Activated CD4-positive, alpha-beta T cell treated with anti-CD3 and anti-CD28 coated beads, Interleukin-2, amount 10 ng/mL, durations not matched to agents 7 days and 5 days (primary cell): ENCODE measurements around the gene ERC1. TPM values are rescaled to one million over a fixed set of nuclear protein-coding genes. Genes with fewer than 3 reads are reported as not detected.

ENCODE experiments used
- CTCF ChIA-PET: fragments of 350-600 bp; sonication (Branson Sonifier 250); formaldehyde crosslinking; loops from one replicate; lab custom pipeline; 2021; ENCODE audit warnings: antibody characterized with exemption; lab: Charles Lee
- POLR2A ChIA-PET: fragments of 350-600 bp; sonication (Branson Sonifier 250); formaldehyde crosslinking; loops from one replicate; lab custom pipeline; 2021; ENCODE audit warnings: antibody characterized with exemption; lab: Charles Lee
- DNase-seq: peaks from one replicate; pipeline ENCODE4 v3.0.0-alpha.2; 2020
- H3K27ac Mint-ChIP-seq: one replicate; pipeline ENCODE4 v1.8.0; 2021; ENCODE audit warnings: mild to moderate bottlenecking, moderate library complexity, mixed read lengths
- H3K27me3 Mint-ChIP-seq: one replicate; pipeline ENCODE4 v1.8.0; 2021; ENCODE audit warnings: mixed read lengths
- H3K36me3 Mint-ChIP-seq: one replicate; pipeline ENCODE4 v1.8.0; 2021; ENCODE audit warnings: low read depth, mixed read lengths
- H3K4me1 Mint-ChIP-seq: one replicate; pipeline ENCODE4 v1.8.0; 2021; ENCODE audit warnings: mixed read lengths
- H3K4me3 Mint-ChIP-seq: one replicate; pipeline ENCODE4 v1.8.0; 2021; ENCODE audit warnings: mild to moderate bottlenecking, moderate library complexity, mixed read lengths
- H3K9me3 Mint-ChIP-seq: one replicate; pipeline ENCODE4 v1.8.0; 2021; ENCODE audit warnings: mixed read lengths
- total RNA-seq, 2 experiments: library from RNA; stranded (reverse); gene quantifications; one replicate each; pipeline ENCODE4 v1.2.3, GENCODE V29; 2021

The ERC1 gene
- total RNA-seq, 2 experiments from 2014 or later: 38.7 to 43.4 TPM

DNA sequence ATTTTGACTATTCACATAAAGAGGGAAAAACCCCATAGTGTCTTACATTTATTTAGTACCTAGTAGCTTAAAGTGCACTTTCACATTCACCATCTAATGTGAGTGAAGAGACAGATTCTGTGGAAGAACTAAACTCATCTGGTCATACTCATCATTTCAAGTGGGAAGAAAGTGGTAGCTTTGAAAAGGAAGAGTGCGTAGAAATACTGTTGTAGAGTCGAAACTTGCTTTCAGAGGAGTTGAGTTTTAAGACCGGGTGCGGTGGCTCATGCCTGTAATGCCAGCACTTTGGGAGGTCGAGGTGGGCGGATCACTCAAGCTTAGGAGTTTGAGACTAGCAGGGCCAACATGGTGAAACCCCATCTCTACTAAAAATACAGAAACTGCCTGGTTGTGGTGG lies 222.2 kb downstream of the ERC1 start:
- no peak for DNase-seq
- ChIA-PET POLR2A (no interaction called here), CTCF (interaction anchor here (0.6 to 0.8 kb wide), 2 partner anchors 55 to 95 kb away, joined by 3 read pairs; no protein-coding TSS in a partner anchor)
- Mint-ChIP-seq H3K27me3 (no peaks in the 10 kb centered on the region), H3K4me3 (no peak overlapping the region), H3K9me3 (no peaks in the 10 kb centered on the region), H3K36me3 (peaks cover 12% of the 10 kb centered on the region), H3K4me1 (peaks cover 4% of the 10 kb centered on the region), H3K27ac (no peak overlapping the region)

DNA sequence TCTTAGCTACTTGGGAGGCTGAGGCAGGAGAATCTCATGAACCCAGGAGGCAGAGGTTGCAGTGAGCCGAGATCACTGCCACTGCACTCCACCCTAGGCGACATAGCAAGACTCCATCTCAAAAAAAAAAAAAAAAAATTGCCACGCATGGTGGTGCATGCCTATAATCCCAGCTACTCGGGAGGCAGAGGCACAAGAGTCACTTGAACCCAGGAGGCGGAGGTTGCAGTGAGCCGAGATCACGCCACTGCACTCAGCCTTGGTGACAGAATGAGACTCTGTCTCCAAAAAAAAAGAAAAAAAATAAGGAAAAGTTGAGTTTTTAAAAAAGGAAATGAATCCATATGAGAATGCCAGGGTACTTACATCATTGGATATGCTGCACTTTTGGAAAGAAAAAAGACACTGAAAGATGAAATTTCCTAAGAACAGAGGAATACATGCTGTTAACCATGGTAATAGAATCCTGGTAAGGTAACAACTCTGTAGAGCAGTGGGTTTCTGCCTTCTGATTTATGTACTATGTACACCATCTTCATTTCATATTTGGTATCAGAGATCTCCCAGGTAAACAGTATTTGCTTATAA lies 222.7 kb downstream of the ERC1 start:
- Mint-ChIP-seq H3K9me3 (no peaks in the 10 kb centered on the region), H3K36me3 (peaks cover 10% of the 10 kb centered on the region), H3K4me3 (no peak overlapping the region), H3K27me3 (no peaks in the 10 kb centered on the region), H3K27ac (no peak overlapping the region), H3K4me1 (peaks cover 4% of the 10 kb centered on the region)
- POLR2A ChIA-PET: no interaction called here
- no peak for DNase-seq
- CTCF ChIA-PET: interaction anchor here (0.6 kb wide), 1 partner anchor 56 kb away, joined by 3 read pairs; no protein-coding TSS in a partner anchor

DNA sequence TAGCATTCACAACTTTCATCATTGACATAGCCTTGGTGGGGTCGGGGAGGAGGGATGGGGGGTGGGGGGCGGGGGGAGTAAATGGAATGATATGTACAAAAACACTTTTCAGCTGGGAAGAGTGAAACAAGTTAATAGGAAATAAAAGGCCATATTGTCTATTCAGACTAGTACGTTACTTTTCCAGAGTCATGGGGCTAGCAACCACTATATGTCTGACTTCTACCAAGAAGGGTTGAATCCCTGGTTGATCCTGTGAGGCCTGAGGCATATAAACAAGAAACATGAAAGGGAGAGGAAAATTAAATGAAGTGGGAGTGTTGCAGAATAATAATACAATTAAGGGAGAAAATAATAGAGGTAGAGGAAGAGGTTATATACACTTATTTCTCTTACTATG lies 225.5 kb downstream of the ERC1 start:
- Mint-ChIP-seq H3K36me3 (peaks cover 4% of the 10 kb centered on the region), H3K27me3 (no peaks in the 10 kb centered on the region), H3K9me3 (no peaks in the 10 kb centered on the region), H3K27ac (no peak overlapping the region), H3K4me3 (no peak overlapping the region), H3K4me1 (peaks cover 4% of the 10 kb centered on the region)
- ChIA-PET CTCF (interaction anchor here (0.6 to 1.0 kb wide), 2 partner anchors 9 to 34 kb away, joined by 3 read pairs; no protein-coding TSS in a partner anchor), POLR2A (no interaction called here)
- no peak for DNase-seq

DNA sequence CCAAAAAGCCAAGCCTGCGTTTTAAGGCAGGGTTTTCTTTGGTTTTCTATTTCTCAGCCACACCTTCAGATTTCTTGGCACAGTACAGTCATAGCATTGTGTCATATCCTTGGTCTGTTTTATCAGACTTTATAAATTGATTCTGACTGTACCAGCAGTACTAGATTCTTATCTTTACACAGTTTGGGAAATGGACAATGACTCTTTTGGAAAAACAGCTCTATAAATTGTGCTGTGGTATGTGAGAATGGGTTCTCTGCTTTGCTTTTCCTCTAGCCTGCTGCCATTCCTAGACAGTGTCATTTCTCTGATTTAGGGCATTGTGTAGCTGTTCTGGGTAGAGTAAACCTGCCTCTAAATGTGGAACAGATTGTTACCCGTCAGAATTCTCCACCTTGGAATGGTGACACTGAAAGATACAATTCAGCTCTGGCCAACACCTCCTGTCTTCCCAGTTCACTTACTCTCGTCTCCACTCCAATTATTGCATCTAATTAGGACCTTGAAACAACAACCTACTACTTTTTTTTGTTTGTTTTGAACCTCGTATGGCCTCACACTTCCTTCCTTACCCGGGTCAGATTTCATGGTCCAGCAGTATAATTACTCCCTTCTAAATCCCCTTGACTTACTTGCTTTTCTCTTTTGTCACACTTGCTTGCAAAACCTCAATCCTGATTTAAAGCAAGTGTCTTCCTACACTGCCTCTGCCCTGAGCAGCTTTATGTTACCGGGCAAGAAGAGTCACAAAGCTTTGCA lies 226.3 kb downstream of the ERC1 start:
- ChIA-PET CTCF (no interaction called here), POLR2A (interaction anchor here (0.6 to 0.7 kb wide), 2 partner anchors 18 to 112 kb away, joined by 3 to 10 read pairs; no protein-coding TSS in a partner anchor)
- no peak overlapping the region for H3K27ac Mint-ChIP-seq
- H3K4me3 Mint-ChIP-seq: no peak overlapping the region
- DNase-seq: no peak
- H3K36me3 Mint-ChIP-seq: peaks cover 4% of the 10 kb centered on the region
- H3K4me1 Mint-ChIP-seq: peaks cover under 1% of the 10 kb centered on the region
- H3K9me3 Mint-ChIP-seq: no peaks in the 10 kb centered on the region
- H3K27me3 Mint-ChIP-seq: no peaks in the 10 kb centered on the region

GRCh38 chr12:1218369-1218768 lies 227.3 kb downstream of the ERC1 start:
- H3K27ac Mint-ChIP-seq: no peak overlapping the region
- no peak for DNase-seq
- CTCF ChIA-PET: no interaction called here
- no peaks in the 10 kb centered on the region for H3K36me3 Mint-ChIP-seq
- POLR2A ChIA-PET: no interaction called here
- H3K27me3 Mint-ChIP-seq: no peaks in the 10 kb centered on the region
- H3K9me3 Mint-ChIP-seq: no peaks in the 10 kb centered on the region
- no peaks in the 10 kb centered on the region for H3K4me1 Mint-ChIP-seq
- H3K4me3 Mint-ChIP-seq: no peak overlapping the region

DNA sequence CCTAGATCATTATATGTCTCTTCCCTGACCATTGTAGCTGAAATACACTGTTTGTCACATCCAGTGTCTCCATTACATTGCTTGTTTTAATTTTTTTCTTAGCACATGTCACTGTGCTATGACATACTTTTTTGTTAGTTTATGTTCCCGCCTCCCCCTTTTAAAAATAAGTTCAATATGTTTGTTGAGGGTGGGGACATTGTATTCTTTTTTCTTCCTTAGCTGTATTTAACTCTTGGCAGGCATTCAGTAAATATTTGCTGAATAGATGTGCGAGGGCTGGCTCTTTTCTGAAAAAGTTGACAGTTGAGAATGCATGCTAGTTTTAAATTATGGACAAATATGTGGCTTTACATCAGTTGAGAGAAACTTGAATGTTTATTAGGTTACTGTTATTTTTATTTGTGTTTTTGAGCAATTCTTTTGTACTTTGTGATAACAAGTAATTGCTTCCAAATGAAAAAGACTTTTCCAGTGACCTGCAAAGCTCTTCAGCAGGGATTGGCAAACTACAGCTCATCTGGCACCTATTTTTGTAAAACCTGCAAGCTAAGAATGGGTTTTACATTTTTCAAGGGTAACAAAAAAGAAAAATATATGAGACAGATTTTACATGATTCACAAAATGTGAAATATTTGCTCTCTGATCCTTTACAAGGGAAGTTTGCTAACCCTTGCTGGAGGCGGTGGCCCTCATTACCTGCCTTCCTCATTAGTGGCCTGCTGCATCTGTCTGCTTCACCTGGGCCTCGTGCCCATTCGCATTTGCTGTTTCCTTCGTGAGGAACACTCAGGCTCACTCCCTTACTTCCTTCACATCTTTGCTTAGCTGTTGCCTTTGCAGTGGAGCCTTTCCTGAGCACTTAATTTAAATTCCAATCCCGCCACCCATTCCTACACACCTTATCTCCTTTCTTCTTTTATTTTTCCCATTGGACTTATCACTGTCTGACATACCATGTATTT lies 229.4 kb downstream of the ERC1 start:
- Mint-ChIP-seq H3K4me1 (no peaks in the 10 kb centered on the region), H3K36me3 (no peaks in the 10 kb centered on the region), H3K27ac (no peak overlapping the region), H3K4me3 (no peak overlapping the region), H3K27me3 (no peaks in the 10 kb centered on the region), H3K9me3 (no peaks in the 10 kb centered on the region)
- POLR2A ChIA-PET: no interaction called here
- DNase-seq: no peak
- CTCF ChIA-PET: interaction anchor here (1.5 kb wide), 1 partner anchor 10 kb away, joined by 3 read pairs; no protein-coding TSS in a partner anchor

GRCh38 chr12:1222858-1223639 lies 232.0 kb downstream of the ERC1 start:
- POLR2A ChIA-PET: no interaction called here
- CTCF ChIA-PET: no interaction called here
- no peak for DNase-seq
- Mint-ChIP-seq H3K4me1 (peaks cover 14% of the 10 kb centered on the region), H3K27ac (no peak overlapping the region), H3K4me3 (no peak overlapping the region), H3K9me3 (no peaks in the 10 kb centered on the region), H3K27me3 (no peaks in the 10 kb centered on the region), H3K36me3 (no peaks in the 10 kb centered on the region)

DNA sequence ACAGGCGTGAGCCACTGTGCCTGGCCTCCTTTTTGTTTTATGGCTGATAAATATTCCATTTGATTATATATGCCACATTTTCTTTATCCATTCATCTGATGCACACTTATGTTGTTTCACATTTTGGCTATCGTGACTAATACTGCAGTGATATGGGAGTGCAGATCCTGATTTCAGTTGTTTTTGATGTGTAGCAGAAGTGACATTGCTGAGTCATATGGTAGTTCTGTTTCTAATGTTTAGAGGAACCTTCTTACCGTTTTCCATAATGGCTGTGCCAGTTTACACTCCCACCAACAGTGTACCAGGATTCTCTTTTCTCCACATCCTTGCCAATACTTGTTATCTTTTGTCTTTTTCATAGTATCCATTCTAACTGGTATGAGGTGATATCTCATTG lies 235.9 kb downstream of the ERC1 start:
- Mint-ChIP-seq H3K27ac (no peak overlapping the region), H3K9me3 (peaks cover under 1% of the 10 kb centered on the region), H3K4me1 (peaks cover 14% of the 10 kb centered on the region), H3K27me3 (no peaks in the 10 kb centered on the region), H3K4me3 (no peak overlapping the region), H3K36me3 (peaks cover 12% of the 10 kb centered on the region)
- ChIA-PET POLR2A (no interaction called here), CTCF (no interaction called here)
- DNase-seq: no peak

GRCh38 chr12:1234073-1234472 lies 243.1 kb downstream of the ERC1 start:
- Mint-ChIP-seq H3K27ac (no peak overlapping the region), H3K4me3 (no peak overlapping the region), H3K36me3 (peaks cover 14% of the 10 kb centered on the region), H3K9me3 (peaks cover 6% of the 10 kb centered on the region), H3K27me3 (no peaks in the 10 kb centered on the region), H3K4me1 (no peaks in the 10 kb centered on the region)
- DNase-seq: no peak
- CTCF ChIA-PET: no interaction called here
- POLR2A ChIA-PET: no interaction called here

DNA sequence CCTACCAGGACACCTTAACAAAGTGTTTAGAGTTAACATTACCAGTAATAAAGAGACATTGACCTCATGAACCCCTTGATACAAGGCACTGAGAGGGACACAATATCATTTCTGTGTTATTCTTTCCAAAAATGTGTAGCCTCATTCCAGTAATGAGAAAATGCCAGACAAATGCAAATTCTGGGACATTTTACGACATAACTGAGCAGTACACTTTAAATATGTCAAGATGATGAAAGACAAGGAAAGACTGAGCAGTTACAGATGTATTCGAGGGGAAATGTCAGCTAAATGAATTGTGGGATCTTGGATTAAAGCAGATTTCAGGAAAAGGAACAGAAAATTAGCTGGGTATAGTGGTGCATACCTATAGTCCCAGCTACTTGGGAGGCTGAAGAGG lies 255.6 kb downstream of the ERC1 start:
- ChIA-PET CTCF (no interaction called here), POLR2A (no interaction called here)
- no peak overlapping the region for H3K4me3 Mint-ChIP-seq
- no peaks in the 10 kb centered on the region for H3K36me3 Mint-ChIP-seq
- H3K9me3 Mint-ChIP-seq: no peaks in the 10 kb centered on the region
- no peaks in the 10 kb centered on the region for H3K4me1 Mint-ChIP-seq
- no peak for DNase-seq
- H3K27ac Mint-ChIP-seq: no peak overlapping the region
- no peaks in the 10 kb centered on the region for H3K27me3 Mint-ChIP-seq

DNA sequence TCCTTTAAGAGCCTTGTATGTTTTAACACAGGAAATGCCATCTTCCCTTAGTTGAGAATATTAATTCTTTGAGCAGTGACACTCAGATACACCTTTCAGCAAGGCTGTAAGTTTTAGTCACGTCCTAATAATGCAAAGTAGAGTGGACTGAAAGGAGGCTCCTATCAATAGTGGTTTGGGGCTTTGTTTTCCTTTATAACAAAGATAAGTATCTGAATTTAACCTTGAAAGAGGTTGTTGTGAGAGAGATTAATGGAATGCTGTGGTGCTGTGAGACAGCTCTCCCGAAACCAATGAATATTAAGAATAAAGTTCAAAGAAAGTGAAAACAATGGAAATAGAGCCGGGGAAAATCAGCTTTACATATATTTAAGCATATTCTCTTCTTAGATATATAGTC lies 259.6 kb downstream of the ERC1 start:
- Mint-ChIP-seq H3K4me3 (no peak overlapping the region), H3K9me3 (no peaks in the 10 kb centered on the region), H3K27ac (no peak overlapping the region), H3K4me1 (no peaks in the 10 kb centered on the region), H3K27me3 (no peaks in the 10 kb centered on the region), H3K36me3 (peaks cover 6% of the 10 kb centered on the region)
- ChIA-PET POLR2A (no interaction called here), CTCF (no interaction called here)
- no peak for DNase-seq

DNA sequence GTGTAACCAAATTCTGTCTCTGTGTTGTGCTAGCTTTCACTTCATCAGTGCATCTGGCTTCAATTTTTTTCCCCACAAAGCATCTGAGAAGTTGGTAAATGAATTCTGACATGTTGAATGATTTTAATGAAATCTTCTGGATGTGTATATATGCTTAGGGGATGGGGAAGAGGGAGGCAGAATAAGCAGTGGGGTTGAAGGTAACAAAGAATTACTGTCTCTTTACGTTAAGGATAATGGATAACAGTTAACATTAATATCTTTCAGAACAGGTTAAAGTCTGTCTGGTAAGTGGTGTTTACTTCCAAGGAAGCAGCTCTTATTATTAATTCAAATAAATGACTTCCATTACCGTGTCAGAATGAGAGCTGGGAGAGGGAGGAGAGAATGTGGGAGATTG lies 261.7 kb downstream of the ERC1 start:
- ChIA-PET CTCF (interaction anchor here (0.6 kb wide), 1 partner anchor 20 kb away, joined by 3 read pairs; no protein-coding TSS in a partner anchor), POLR2A (no interaction called here)
- Mint-ChIP-seq H3K4me1 (no peaks in the 10 kb centered on the region), H3K27ac (no peak overlapping the region), H3K4me3 (no peak overlapping the region), H3K27me3 (no peaks in the 10 kb centered on the region), H3K9me3 (no peaks in the 10 kb centered on the region), H3K36me3 (peaks cover 10% of the 10 kb centered on the region)
- DNase-seq: no peak
